GM21737 (cell line): ENCODE data around the gene EFL1.

Experiments used
- ATAC-seq: cut with Tn5 transposase; IDR thresholded peaks from one replicate; pipeline ENCODE4 v1.9.1; 2021; ENCODE audit warnings: mild to moderate bottlenecking, moderate library complexity; ENCODE audit not compliant: unreplicated experiment

Gene EFL1

DNA sequence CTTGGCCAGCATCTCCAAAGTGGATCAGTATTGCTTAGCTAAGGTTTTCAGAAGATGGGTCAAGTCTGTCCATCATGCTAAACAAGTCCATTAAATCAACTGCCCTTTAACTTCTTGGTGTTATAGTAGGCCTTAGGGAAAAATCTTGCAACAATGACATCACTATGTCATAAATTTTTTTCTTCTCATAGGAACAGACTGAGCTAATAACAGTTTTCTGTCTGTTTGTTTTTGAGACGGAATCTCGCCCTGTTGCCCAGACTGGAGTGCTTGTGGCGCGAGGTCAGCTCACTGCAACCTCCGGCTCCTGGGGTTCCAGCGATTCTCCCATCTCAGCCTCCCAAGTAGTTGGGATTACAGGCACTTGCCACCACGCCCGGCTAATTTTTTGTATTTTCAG, 94.2 kb downstream of the EFL1 start:
- no peak for ATAC-seq

DNA sequence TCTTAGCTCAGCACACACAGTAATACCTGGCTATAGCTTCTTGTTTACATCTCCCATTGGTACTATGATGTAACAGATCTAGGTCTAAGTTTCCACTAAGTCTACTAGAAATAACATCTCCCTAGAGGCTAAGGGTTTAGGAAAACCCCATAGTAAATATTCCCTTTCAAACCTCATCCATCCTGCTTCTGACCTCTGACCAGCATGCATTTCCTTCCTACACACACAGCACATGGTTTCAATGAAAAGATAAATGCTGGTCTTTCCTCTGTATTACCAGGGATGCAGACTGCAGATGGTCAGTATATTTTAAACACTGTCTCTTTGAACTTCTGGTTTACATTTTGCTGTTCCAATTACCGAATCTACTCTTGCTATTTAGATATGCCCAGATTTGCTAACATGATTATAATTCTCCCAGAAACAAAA, 96.6 kb downstream of the EFL1 start:
- no peak for ATAC-seq

DNA sequence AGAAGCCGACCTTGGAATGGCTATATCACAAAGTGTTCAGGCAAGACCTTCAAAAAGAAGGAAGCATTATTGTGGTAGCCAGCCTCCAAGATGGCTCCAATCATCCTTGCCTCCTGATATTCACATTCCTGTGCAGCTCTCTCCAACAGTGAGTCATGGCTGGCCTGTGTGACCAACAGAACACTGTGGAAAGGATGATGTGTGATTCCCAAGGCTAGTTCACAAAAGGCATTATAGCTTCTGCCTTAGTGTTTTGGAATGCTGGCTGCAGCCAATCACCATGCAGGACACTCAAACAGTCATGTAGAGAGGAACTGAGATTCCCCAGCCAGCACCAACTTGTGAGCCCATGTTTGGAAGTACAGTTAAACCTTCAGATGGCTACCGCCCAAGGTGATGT, 102.6 kb downstream of the EFL1 start:
- no peak for ATAC-seq

- no peak for ATAC-seq
Measured at GRCh38 chr15:82158811-82159210, 103.7 kb downstream of the EFL1 start.

- no peak for ATAC-seq
Measured at GRCh38 chr15:82150645-82151044, 111.9 kb downstream of the EFL1 start.

GRCh38 chr15:82146990-82147461, 115.5 kb downstream of the EFL1 start:
- ATAC-seq = no peak

DNA sequence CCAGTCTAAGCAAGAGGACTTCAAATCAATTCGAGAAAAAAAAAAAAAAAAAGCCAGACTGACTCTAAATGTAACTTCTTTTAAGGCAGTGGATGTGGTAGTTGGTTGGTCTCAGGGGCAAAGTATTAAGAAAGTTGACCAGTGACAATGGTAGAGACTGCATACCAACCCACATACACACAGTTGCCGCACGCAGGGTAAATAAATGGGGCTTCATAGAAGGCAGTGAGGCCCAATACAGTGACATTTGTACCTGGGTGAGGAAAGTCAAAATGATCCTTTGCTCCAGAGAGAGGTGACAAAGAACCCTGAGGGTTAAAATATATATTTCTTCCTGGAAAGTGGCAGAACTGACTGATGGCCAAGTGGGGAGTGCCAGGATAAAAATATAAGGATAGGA, 116.0 kb downstream of the EFL1 start:
- ATAC-seq = no peak

- no peak for ATAC-seq
Measured at GRCh38 chr15:82143390-82144385, 118.8 kb downstream of the EFL1 start.

- ATAC-seq = no peak
Measured at GRCh38 chr15:82140886-82141285, 121.6 kb downstream of the EFL1 start.

DNA sequence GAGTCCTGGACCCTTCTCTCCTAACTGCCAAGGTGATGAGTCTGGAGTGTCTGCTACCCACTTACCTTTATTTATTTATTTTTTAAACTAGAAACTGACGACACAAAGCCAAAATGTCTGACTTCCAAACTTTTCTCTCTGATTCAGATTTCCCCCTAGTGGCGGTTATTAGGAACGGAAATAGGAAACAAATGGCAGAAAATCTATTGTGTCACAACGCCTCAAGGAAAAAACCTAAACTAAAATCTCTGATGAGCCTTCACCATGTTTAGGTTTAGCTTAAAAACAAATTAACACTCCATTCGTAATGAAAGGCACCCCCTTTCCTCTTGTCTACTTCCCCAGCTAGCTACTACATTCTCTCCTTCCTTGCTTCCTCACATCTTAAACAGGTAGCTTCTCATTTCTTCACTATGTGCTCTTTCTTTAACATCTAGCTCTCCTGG, 122.7 kb downstream of the EFL1 start:
- no peak for ATAC-seq

GRCh38 chr15:82138306-82138705, 124.2 kb downstream of the EFL1 start:
- ATAC-seq = no peak

DNA sequence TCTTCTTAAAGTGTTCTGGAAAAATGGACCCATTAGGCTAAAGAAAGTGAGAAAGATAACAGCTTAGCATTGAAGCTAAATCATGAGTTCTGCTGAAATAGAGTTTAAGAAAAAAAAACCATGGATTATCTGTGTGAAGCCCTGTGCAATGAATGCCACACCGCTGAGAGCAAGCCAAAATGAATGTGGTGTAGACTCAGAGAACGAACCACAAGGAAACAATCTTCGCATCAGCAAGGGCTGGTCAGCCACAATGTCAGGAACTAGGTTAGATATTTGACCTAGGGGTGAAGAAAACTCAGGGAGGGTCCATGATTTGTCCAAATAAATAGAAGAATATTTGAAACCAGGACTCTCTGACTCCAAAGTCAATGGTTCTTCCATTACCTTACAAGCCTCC, 125.3 kb downstream of the EFL1 start:
- ATAC-seq = no peak

DNA sequence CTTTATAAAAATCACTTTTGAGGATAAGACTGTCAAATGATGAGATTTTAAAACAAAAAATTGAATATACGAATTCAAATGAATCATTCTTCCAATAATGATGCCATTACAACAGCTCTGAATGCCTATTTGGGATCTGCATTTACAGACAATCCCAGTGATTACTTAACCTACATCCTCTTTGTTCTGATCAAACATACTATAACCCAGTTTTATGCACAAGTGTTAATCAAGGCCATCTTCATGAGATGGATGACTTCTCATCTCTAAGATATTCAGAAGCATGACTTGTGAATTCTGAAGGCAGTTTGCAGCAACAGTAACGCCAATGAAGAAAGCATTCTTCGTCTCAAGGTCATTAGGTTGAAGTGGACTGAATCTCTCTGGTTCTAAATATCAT, 126.4 kb downstream of the EFL1 start:
- no peak for ATAC-seq

- no peak for ATAC-seq
Measured at GRCh38 chr15:82135638-82136037, 126.9 kb downstream of the EFL1 start.

DNA sequence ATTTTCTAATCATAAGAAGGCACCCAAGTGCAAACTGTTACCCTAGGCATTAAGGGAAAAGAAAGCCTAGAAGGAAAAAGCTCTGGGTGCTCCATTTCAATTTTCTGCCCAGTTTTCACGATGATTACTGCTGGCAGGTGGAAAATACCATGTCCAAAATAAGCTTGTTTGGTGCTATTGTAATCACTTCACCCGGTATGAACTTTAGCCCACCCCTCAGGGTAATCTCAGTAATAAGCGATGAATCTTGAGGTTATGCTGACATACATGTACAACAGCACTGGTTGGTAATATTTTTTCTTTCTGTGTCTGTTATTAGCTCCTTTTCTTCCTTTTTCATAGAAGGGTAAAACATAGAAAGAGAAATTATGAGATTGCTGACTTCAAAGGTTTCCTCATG, 128.1 kb downstream of the EFL1 start:
- no peak for ATAC-seq

- no peak for ATAC-seq
Measured at GRCh38 chr15:82133251-82133650, 129.3 kb downstream of the EFL1 start.

- ATAC-seq = no peak
Measured at GRCh38 chr15:82132742-82133141, 129.8 kb downstream of the EFL1 start.

GRCh38 chr15:82132096-82132495, 130.4 kb downstream of the EFL1 start:
- ATAC-seq = no peak

DNA sequence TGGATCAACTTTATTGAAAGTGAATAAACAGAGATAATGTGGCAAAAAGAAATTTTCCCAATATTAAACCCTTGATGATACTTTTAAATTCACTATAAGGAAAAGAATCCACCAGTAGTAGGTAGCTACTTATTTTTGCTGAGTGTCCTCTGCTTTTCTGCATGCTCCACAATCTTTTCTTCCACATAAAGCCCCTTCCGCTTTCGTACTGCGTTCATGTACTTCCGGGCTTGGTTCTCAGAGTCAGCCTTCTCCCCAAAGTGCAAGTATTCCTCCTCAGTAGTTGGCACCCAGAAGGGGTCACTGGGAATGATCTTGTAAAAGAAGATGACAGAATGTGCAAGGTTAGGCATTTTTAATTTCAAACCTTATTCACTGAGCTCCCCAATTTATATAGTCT, 132.3 kb downstream of the EFL1 start:
- ATAC-seq = no peak

DNA sequence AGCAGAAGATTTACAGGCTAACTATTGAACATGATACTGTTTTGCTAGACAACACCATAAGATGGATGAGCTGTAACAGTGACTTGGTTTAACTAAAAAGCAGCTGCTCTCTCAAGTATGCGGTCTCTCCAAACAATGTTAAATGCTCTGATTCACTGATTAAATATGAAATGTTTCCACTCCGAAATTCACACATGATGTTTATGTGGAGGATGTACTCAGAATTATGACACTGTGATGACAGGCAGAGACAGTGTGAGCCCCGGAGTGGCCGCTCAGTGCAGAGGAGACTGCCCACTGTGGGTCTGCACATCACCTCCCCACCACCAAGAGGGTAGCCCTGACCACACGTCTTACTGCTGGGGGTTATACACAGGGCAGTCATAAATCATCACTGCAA, 132.8 kb downstream of the EFL1 start:
- ATAC-seq = no peak

DNA sequence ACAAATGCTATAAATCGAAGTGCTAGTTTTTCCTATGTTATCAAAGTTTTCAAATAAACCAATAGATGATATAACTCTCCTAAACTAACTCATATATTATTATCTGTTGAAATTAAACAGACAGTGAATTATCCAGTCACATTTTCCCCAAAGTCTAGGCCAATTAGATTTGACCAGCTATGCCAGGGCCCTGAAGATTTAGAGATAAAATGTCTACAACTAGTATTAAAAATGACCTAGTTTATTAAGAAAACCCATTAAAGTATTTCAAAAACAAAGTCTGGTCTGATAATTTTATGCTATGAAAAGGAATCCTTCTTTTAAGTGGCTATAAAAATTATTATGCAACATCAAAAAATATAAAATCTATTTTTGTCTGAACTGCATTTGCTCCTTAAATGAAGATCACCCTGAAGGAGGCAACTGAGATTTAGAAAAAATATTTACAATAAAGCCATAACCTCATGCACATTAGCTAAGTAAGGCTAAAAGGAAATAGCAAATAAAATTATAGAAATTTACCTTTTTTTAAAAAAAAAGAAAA, 133.3 kb downstream of the EFL1 start:
- no peak for ATAC-seq
